ENCODE results near the gene C5orf15.

DNA sequence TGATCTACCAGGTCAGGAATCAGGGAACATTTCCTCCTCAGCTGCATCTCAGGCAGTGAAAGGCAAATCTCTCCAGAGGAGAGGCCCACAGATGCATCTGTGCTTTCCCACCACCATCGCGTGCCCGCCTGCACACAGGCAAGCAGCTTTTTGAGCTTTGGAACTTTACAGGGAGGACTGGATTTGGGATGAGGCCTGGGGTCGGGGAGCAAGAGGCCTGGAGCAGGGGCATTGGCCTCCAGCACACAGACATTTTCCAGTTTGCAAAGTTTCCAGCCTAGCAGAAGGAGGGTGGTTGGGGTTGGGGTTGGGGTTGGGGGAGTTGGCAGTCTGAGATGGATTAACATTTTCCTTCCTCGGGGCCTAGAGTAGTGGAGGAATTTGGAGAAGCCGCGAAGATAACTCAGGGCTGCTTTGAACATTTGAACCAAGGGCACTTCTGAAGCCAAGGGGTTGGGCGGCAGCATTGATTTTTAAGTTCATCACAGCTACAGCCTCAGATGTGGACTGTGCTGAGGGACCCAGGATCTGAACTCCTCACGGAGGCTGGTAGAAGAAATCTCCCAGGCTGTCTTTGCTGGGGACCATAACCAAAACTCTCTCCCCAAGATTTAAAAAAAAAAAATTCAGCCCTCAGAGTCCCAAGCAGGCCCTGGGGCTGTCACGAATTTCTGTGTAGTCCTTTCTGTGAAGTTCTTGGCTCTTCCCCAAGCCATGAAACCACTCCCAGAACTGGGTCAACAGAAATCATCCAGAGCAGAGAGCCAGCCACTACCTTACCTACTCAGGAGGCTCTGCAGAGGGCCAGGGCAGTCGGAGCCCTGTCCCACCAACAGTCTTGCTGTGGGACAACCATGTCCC lies 25.6 kb downstream of the C5orf15 start:
- TF ChIP-seq, protein P1, sequence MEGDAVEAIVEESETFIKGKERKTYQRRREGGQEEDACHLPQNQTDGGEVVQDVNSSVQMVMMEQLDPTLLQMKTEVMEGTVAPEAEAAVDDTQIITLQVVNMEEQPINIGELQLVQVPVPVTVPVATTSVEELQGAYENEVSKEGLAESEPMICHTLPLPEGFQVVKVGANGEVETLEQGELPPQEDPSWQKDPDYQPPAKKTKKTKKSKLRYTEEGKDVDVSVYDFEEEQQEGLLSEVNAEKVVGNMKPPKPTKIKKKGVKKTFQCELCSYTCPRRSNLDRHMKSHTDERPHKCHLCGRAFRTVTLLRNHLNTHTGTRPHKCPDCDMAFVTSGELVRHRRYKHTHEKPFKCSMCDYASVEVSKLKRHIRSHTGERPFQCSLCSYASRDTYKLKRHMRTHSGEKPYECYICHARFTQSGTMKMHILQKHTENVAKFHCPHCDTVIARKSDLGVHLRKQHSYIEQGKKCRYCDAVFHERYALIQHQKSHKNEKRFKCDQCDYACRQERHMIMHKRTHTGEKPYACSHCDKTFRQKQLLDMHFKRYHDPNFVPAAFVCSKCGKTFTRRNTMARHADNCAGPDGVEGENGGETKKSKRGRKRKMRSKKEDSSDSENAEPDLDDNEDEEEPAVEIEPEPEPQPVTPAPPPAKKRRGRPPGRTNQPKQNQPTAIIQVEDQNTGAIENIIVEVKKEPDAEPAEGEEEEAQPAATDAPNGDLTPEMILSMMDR (IDR thresholded peaks at IDR 0.05), result no peak
- TF ChIP-seq POLR2A (IDR thresholded peaks at IDR 0.05) (no peak), POLR2AphosphoS5 (IDR thresholded peaks at IDR 0.05) (no peak)
